Measurements from ENCODE around the gene SLC25A3. TPM values are rescaled to one million over a fixed set of nuclear protein-coding genes. Genes with fewer than 3 reads are reported as not detected.
"Not testable (repeated sequence)": the region's sequence is repeated elsewhere in the genome, so short reads cannot be mapped to it uniquely, and the experiment has no call there.

Gene SLC25A3
- polyA plus RNA-seq = 100 to 1,000 TPM; 238 to 406 (median 286) TPM

DNA sequence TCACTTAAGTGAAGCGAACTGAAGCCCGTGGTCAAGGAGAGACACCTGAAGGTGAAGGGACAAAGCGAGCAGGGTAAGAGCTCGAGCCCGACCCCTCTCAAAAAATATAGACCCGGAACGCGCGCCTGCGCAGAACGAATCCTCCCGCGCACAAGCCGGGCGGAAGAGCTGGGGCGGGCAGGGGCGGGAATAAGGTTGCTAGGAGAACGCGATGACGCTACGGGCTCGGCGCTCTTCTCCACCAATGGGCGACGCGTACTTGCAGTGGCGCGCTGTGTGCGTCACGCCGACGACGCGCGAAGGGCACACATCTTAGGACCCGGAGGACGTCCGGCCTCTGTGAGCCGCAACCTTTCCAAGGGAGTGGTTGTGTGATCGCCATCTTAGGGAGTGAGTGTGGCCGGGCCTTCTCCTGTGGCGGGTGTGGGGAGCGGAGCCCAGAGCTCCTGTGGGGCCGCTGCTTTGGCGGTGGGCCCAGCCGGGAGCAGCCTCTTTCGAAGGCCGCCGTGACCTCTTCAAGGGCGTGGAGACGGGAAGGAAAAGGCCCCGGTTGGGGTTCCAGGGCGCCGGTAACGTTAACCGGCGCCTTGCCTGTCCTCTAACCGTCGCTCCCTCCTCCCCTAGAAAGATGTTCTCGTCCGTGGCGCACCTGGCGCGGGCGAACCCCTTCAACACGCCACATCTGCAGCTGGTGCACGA is at the start of gene SLC25A3:
SLC25A3 (plus strand) TSS at position 336 of the 699 bp plus-strand sequence; CDS start at position 629, 293 bp downstream.
- peaks cover 40 to 47% of the 10 kb centered on the region in 2 donors for H3K4me1 Mint-ChIP-seq
- H3K36me3 Mint-ChIP-seq = peaks cover 0 to 17% (median 6%) of the 10 kb centered on the region in 3 donors
- peak within 1 kb of the TSS; percentile 91 to 99 (median 98) for H3K27ac Mint-ChIP-seq
- H3K27me3 Mint-ChIP-seq (ENCODE audit: low read depth in 3 of 3) = peaks cover 6 to 7% (median 7%) of the 10 kb centered on the region in 3 donors
- H3K9me3 Mint-ChIP-seq = no peaks in the 10 kb centered on the region
- H3K4me3 Mint-ChIP-seq = peak within 1 kb of the TSS; percentile 89 to 98 (median 95)
- DNase-seq = peak; percentile 91 to 95 (median 94)

DNA sequence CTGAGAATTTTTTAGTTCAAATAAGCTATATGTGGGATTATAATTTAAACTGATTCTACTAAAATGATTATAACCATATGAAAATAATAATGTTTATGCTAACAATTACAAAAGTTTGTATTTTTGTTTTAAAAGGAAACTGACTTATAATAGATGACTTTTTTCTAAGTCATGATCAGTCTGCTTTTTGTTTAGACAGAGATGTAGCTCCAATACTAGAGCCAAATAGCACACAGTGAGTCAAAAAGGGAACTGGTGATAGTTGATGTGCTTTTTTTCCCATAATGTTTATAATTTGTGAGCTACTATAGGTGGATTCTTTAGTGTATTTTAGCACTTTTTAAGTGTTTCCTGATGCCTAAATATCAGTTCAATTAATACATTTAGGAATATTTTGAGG is 49.8 kb upstream of the SLC25A3 start:
- no peak for DNase-seq
- Mint-ChIP-seq H3K9me3 (no peaks in the 10 kb centered on the region), H3K27ac (peak overlapping the region in 1 of 6 donors; percentile 45), H3K4me3 (no peak overlapping the region), H3K4me1 (peaks cover 3 to 8% of the 10 kb centered on the region in 2 donors), H3K36me3 (peaks cover 15 to 38% (median 30%) of the 10 kb centered on the region in 3 donors), H3K27me3 (ENCODE audit: low read depth in 3 of 3) (no peaks in the 10 kb centered on the region)

DNA sequence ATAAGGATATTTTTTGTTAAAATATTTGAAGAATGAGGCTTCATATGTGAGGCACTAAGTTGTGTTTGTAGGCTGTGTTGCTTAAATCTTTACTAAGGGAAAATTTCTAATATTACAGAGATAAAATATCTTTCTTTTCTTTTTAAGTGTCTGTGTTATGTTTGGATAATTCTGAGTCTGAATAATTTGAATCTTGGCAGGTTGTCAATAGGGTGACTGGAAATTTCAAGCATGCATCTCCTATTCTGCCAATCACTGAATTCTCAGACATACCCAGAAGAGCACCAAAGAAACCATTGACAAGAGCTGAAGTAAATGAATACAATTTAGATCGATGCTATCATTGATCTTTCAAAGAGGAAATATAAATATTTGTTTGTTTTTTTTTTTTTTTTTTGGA is 48.7 kb upstream of the SLC25A3 start:
- Mint-ChIP-seq H3K36me3 (peaks cover 15 to 38% (median 30%) of the 10 kb centered on the region in 3 donors), H3K9me3 (no peaks in the 10 kb centered on the region), H3K4me1 (peaks cover 3 to 8% of the 10 kb centered on the region in 2 donors), H3K4me3 (no peak overlapping the region), H3K27me3 (ENCODE audit: low read depth in 3 of 3) (no peaks in the 10 kb centered on the region), H3K27ac (peak overlapping the region in 1 of 6 donors; percentile 10)
- DNase-seq = no peak

DNA sequence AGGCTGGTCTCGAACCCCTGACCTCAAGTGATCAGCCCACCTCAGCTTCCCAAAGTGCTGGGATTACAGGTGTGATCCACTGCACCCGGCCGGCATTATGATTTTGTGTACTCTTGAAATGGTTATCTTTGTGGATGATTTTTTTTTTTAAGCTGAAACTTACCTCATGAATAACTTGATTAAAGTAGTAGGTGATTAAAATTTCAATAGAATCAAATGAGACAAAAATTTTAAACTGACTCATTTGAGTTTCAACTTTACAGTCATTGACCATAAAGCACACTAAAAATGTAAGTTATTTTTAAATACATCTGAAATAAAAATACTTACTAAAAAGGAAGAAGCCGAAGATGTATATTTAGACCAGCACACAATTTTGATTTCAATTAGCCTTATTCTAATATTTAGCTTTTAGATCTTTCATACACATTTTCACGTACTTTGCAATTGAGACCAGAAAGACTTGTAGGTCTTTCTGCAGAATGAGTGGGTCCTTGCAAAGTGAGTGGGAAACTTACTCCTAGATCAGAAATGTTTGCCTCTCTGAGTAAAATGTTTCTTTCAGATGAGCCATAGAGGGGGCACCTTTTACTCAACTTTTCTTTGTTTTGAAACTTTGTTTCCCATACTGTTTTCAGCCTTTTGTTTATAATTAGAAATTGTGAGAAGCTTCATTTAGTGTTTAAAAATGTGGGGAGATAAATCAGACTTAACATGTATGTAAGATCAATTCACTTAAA is 43.9 kb upstream of the SLC25A3 start:
- Mint-ChIP-seq H3K4me1 (no peaks in the 10 kb centered on the region), H3K27me3 (ENCODE audit: low read depth in 3 of 3) (peaks cover 0 to 2% (median 0%) of the 10 kb centered on the region in 3 donors), H3K36me3 (peaks cover 14 to 34% (median 26%) of the 10 kb centered on the region in 3 donors), H3K4me3 (no peak overlapping the region), H3K9me3 (no peaks in the 10 kb centered on the region), H3K27ac (no peak overlapping the region)
- DNase-seq = no peak

DNA sequence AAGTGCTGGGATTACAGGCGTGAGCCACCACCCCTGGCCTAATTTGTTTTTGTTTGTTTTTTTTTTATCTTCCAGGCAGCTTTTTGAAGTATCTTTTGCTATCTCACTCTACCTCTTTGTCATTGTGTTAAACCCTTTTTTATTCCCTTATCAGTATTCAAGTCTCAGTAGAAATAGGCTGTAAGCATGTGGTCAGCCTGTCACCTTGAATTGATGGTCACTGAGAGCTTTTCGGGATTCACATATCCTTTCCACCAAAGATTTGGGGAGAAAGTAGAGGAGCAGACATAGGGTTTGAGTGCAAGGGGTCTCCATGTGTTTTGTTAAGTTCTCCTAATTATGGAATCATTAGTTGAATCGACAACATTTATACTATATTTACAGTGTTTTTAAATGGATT is 41.7 kb upstream of the SLC25A3 start:
- no peak for DNase-seq
- H3K36me3 Mint-ChIP-seq = peaks cover 10 to 24% (median 19%) of the 10 kb centered on the region in 3 donors
- no peaks in the 10 kb centered on the region for H3K9me3 Mint-ChIP-seq
- H3K4me1 Mint-ChIP-seq = no peaks in the 10 kb centered on the region
- H3K27me3 Mint-ChIP-seq (ENCODE audit: low read depth in 3 of 3) = peaks cover 0 to 2% (median 0%) of the 10 kb centered on the region in 3 donors
- no peak overlapping the region for H3K4me3 Mint-ChIP-seq
- H3K27ac Mint-ChIP-seq = peak overlapping the region in 1 of 6 donors; percentile 69

GRCh38 chr12:98558097-98558496 is 35.4 kb upstream of the SLC25A3 start:
- not testable (repeated sequence) for H3K36me3 Mint-ChIP-seq; H3K4me1 Mint-ChIP-seq; H3K27me3 Mint-ChIP-seq (ENCODE audit: low read depth in 3 of 3); H3K27ac Mint-ChIP-seq; H3K9me3 Mint-ChIP-seq; DNase-seq; H3K4me3 Mint-ChIP-seq

DNA sequence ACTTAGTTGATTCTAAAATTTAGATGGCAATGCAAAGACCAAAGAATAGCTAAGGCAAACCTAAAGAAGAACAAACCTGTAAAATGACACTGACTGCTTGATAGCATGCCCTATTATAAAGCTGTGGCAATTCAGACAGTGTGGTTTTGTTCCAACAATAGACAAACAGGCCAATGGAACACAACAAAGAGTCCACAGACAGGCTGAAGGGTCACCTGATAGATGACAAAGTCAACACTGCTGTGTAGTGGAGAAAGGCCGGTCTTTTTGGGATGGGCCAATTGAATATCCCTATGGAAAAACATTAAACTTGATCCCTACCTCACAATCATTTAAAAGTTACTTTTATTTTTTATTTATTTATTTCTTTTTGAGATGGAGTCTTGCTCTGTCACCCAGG is 33.8 kb upstream of the SLC25A3 start:
- no peak for DNase-seq
- H3K4me3 Mint-ChIP-seq = no peak overlapping the region
- H3K36me3 Mint-ChIP-seq = no peaks in the 10 kb centered on the region
- H3K4me1 Mint-ChIP-seq = no peaks in the 10 kb centered on the region
- H3K27me3 Mint-ChIP-seq (ENCODE audit: low read depth in 3 of 3) = peaks cover 0 to 2% (median 0%) of the 10 kb centered on the region in 3 donors
- H3K27ac Mint-ChIP-seq = no peak overlapping the region
- no peaks in the 10 kb centered on the region for H3K9me3 Mint-ChIP-seq

- DNase-seq = no peak
- Mint-ChIP-seq H3K9me3 (no peaks in the 10 kb centered on the region), H3K4me1 (peaks cover under 1 to 6% of the 10 kb centered on the region in 2 donors), H3K36me3 (no peaks in the 10 kb centered on the region), H3K27ac (no peak overlapping the region), H3K27me3 (ENCODE audit: low read depth in 3 of 3) (peaks cover 0 to 2% (median 0%) of the 10 kb centered on the region in 3 donors), H3K4me3 (no peak overlapping the region)
These were observed 31.6 kb upstream of the SLC25A3 start for GRCh38 chr12:98561846-98562245.

- no peak for DNase-seq
- peaks cover 0 to 2% of the 10 kb centered on the region in 2 donors for H3K4me1 Mint-ChIP-seq
- H3K4me3 Mint-ChIP-seq = no peak overlapping the region
- H3K36me3 Mint-ChIP-seq = no peaks in the 10 kb centered on the region
- no peak overlapping the region for H3K27ac Mint-ChIP-seq
- no peaks in the 10 kb centered on the region for H3K9me3 Mint-ChIP-seq
- H3K27me3 Mint-ChIP-seq (ENCODE audit: low read depth in 3 of 3) = peaks cover 1 to 3% (median 2%) of the 10 kb centered on the region in 3 donors
These were observed 21.5 kb upstream of the SLC25A3 start for GRCh38 chr12:98572010-98572409.

DNA sequence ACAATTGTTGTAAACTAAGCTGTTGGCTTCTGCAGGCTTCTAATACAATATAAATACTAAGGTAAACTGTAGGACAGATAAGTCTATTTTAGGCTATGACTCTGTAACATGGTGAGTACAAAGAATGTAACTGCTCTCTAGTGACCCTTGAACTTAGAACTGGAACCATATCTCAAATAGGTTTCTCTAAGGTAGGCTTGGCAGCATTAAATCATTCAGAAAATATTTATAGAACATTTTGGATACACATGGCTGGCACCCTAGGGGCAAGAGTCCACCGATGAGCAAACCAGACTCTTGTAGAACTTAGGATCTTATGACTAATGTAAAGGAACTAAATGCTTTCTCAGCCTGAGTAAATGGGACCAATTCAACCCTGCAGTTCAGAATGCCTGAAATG is 19.4 kb upstream of the SLC25A3 start:
- no peak overlapping the region for H3K4me3 Mint-ChIP-seq
- H3K9me3 Mint-ChIP-seq = no peaks in the 10 kb centered on the region
- H3K4me1 Mint-ChIP-seq = no peaks in the 10 kb centered on the region
- no peak for DNase-seq
- no peak overlapping the region for H3K27ac Mint-ChIP-seq
- peaks cover 1 to 5% (median 2%) of the 10 kb centered on the region in 3 donors for H3K27me3 Mint-ChIP-seq (ENCODE audit: low read depth in 3 of 3)
- H3K36me3 Mint-ChIP-seq = no peaks in the 10 kb centered on the region

GRCh38 chr12:98575013-98575412 is 18.5 kb upstream of the SLC25A3 start:
- H3K27me3 Mint-ChIP-seq (ENCODE audit: low read depth in 3 of 3) = peaks cover 1 to 5% (median 2%) of the 10 kb centered on the region in 3 donors

GRCh38 chr12:98576795-98577194 is 16.7 kb upstream of the SLC25A3 start:
- H3K27ac Mint-ChIP-seq; DNase-seq; H3K9me3 Mint-ChIP-seq; H3K4me1 Mint-ChIP-seq; H3K36me3 Mint-ChIP-seq; H3K27me3 Mint-ChIP-seq (ENCODE audit: low read depth in 3 of 3); H3K4me3 Mint-ChIP-seq: not testable (repeated sequence)

More at GRCh38 chr12:98575013-98575412, 18.5 kb upstream of the SLC25A3 start:
- no peaks in the 10 kb centered on the region for H3K9me3 Mint-ChIP-seq
- no peaks in the 10 kb centered on the region for H3K4me1 Mint-ChIP-seq
- H3K4me3 Mint-ChIP-seq = no peak overlapping the region
- no peak for DNase-seq
- H3K27ac Mint-ChIP-seq = no peak overlapping the region
- no peaks in the 10 kb centered on the region for H3K36me3 Mint-ChIP-seq

DNA sequence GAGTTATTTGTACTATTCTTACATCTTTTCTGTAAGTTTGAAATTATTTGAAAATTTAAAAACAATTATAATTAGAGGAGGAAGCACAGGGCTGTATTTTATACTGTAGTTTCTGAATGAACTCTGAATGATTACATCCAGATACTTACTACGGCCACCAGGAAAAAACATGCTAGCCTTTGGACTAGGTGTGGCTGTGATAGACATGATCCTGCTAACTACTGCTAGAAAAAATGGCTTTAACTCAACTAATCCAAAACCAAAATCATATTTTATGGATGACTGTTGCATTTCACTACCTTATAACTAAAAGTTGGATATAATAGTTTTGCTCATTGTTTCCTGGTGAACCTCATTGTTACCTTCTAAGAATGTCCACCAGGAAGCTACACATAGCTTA is 15.1 kb upstream of the SLC25A3 start:
- Mint-ChIP-seq H3K4me1 (no peaks in the 10 kb centered on the region), H3K9me3 (no peaks in the 10 kb centered on the region), H3K27ac (no peak overlapping the region), H3K27me3 (ENCODE audit: low read depth in 3 of 3) (peaks cover 0 to 5% (median 2%) of the 10 kb centered on the region in 3 donors), H3K36me3 (no peaks in the 10 kb centered on the region), H3K4me3 (no peak overlapping the region)
- DNase-seq = no peak

DNA sequence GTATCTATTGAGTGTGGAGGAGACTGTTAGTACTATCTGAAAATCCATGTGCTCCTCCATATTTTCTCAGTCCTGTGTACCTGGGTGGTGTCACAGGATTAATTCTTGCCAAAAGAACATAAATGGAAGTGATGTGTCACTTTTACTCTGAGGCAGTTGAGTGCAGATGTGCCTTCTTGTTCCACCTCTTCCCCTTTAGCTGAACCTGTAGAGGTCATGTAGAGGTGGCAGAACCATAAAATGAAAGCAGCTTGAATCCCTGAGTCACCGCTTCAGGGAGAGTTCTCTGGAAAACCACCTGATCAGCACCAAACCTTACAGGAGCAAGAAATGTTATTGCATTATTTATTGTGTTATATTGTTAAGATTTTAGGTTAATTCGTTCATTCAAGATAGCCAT is 14.7 kb upstream of the SLC25A3 start:
- Mint-ChIP-seq H3K27ac (no peak overlapping the region), H3K36me3 (no peaks in the 10 kb centered on the region), H3K27me3 (ENCODE audit: low read depth in 3 of 3) (peaks cover 0 to 5% (median 2%) of the 10 kb centered on the region in 3 donors), H3K9me3 (no peaks in the 10 kb centered on the region), H3K4me3 (no peak overlapping the region), H3K4me1 (no peaks in the 10 kb centered on the region)
- DNase-seq = no peak
